Naive thymus-derived CD8-positive, alpha-beta T cell (primary cell): Measurements from ENCODE around the gene PTCSC3. TPM values are rescaled to one million over a fixed set of nuclear protein-coding genes. Genes with fewer than 3 reads are reported as not detected.
"Not testable (repeated sequence)": the region's sequence is repeated elsewhere in the genome, so short reads cannot be mapped to it uniquely, and the experiment has no call there.

Source experiments
- ATAC-seq, 2 donors: fragments of 150-1000 bp; cut with Tn5 transposase in 1 of 2; sonication (Bioruptor Pico), chemical (Tn5 transposase) in 1 of 2; 1 replicate in 1 of 2; 2 replicates in 1 of 2; pipeline ENCODE4 v1.10.0; 2021; ENCODE audit warnings: mild to moderate bottlenecking in 2 of 2, moderate library complexity in 2 of 2
- POLR2A ChIA-PET: fragments of 350-600 bp; sonication (Branson Sonifier 250); formaldehyde crosslinking; loops from one replicate; lab custom pipeline; 2021; ENCODE audit warnings: antibody characterized with exemption; lab: Charles Lee
- DNase-seq, 10 donors: peaks; one replicate each; pipeline versions ENCODE4 v3.0.0 to v3.0.0-alpha.2; 2020 to 2022
- H3K27ac Mint-ChIP-seq, 10 donors: one replicate each; pipeline ENCODE4 v1.8.0; 2020 to 2022; ENCODE audit warnings: mild to moderate bottlenecking in 10 of 10, mixed read lengths in 10 of 10, moderate library complexity in 4 of 10, inconsistent platforms in 1 of 10
- H3K27me3 Mint-ChIP-seq, 5 donors: one replicate each; pipeline ENCODE4 v1.8.0; 2021 to 2022; ENCODE audit warnings: mixed read lengths in 5 of 5
- H3K36me3 Mint-ChIP-seq, 3 donors: one replicate each; pipeline ENCODE4 v1.8.0; 2020 to 2022; ENCODE audit warnings: mixed read lengths in 3 of 3, mild to moderate bottlenecking in 2 of 3, inconsistent platforms in 1 of 3
- H3K4me1 Mint-ChIP-seq, 4 donors: one replicate each; pipeline ENCODE4 v1.8.0; 2021 to 2022; ENCODE audit warnings: mixed read lengths in 4 of 4
- H3K4me3 Mint-ChIP-seq, 10 donors: one replicate each; pipeline ENCODE4 v1.8.0; 2020 to 2022; ENCODE audit warnings: mild to moderate bottlenecking in 10 of 10, mixed read lengths in 10 of 10, moderate library complexity in 6 of 10, inconsistent platforms in 1 of 10
- H3K9me3 Mint-ChIP-seq, 9 donors: one replicate each; pipeline ENCODE4 v1.8.0; 2020 to 2022; ENCODE audit warnings: mixed read lengths in 9 of 9, mild to moderate bottlenecking in 3 of 9, inconsistent platforms in 1 of 9, moderate library complexity in 1 of 9
- polyA plus RNA-seq, 3 donors: library from polyadenylated mRNA; unstranded; fragments of 300-500 nt; fragmentation: Illumina TruSeq; gene quantifications; one replicate each; pipeline ENCODE4 v1.2.3, GENCODE V29; 2021
- total RNA-seq, 8 experiments: library from RNA in 2 of 8; stranded (reverse) in 2 of 8; gene quantifications; one replicate each; pipeline ENCODE4 v1.2.3 and lab custom pipeline; 2021 to 2026

The PTCSC3 gene
- total and polyA plus RNA-seq, 5 experiments from 2014 or later = not detected

- no peaks in the 10 kb centered on the region for H3K36me3 Mint-ChIP-seq
- H3K9me3 Mint-ChIP-seq = peaks cover 0 to 4% (median 0%) of the 10 kb centered on the region in 9 donors
- POLR2A ChIA-PET = no interaction called here
- ATAC-seq = no peak
- DNase-seq = no peak
- no peaks in the 10 kb centered on the region for H3K4me1 Mint-ChIP-seq
- H3K27ac Mint-ChIP-seq = no peak overlapping the region
- H3K4me3 Mint-ChIP-seq = no peak overlapping the region
- peaks cover 6 to 59% (median 16%) of the 10 kb centered on the region in 5 donors for H3K27me3 Mint-ChIP-seq
These were observed 13.1 kb downstream of the PTCSC3 start for GRCh38 chr14:36163451-36163850.

- peaks cover 0 to 9% (median 0%) of the 10 kb centered on the region in 9 donors for H3K9me3 Mint-ChIP-seq
- no peak overlapping the region for H3K27ac Mint-ChIP-seq
- DNase-seq = no peak
- no peaks in the 10 kb centered on the region for H3K4me1 Mint-ChIP-seq
- POLR2A ChIA-PET = no interaction called here
- no peaks in the 10 kb centered on the region for H3K36me3 Mint-ChIP-seq
- H3K27me3 Mint-ChIP-seq = peaks cover 6 to 49% (median 15%) of the 10 kb centered on the region in 5 donors
- no peak overlapping the region for H3K4me3 Mint-ChIP-seq
- no peak for ATAC-seq
These were observed 14.3 kb downstream of the PTCSC3 start for GRCh38 chr14:36162267-36162666.

GRCh38 chr14:36161776-36162175 is 14.7 kb downstream of the PTCSC3 start:
- Mint-ChIP-seq H3K4me3 (no peak overlapping the region), H3K4me1 (no peaks in the 10 kb centered on the region), H3K27me3 (peaks cover 6 to 49% (median 15%) of the 10 kb centered on the region in 5 donors), H3K9me3 (peaks cover 0 to 9% (median 2%) of the 10 kb centered on the region in 9 donors), H3K36me3 (no peaks in the 10 kb centered on the region), H3K27ac (no peak overlapping the region)
- POLR2A ChIA-PET = no interaction called here
- ATAC-seq = no peak
- DNase-seq = no peak

GRCh38 chr14:36151335-36151734 is 25.2 kb downstream of the PTCSC3 start:
- no peak for DNase-seq
- no peak for ATAC-seq
- Mint-ChIP-seq H3K27me3 (peaks cover 0 to 19% (median 0%) of the 10 kb centered on the region in 5 donors), H3K4me1 (no peaks in the 10 kb centered on the region), H3K4me3 (no peak overlapping the region), H3K27ac (no peak overlapping the region), H3K36me3 (peaks cover 0 to 21% (median 0%) of the 10 kb centered on the region in 3 donors), H3K9me3 (peaks cover 2 to 36% (median 14%) of the 10 kb centered on the region in 9 donors)
- POLR2A ChIA-PET = no interaction called here

GRCh38 chr14:36134038-36134437 is 42.5 kb downstream of the PTCSC3 start:
- Mint-ChIP-seq H3K4me1 (no peaks in the 10 kb centered on the region), H3K27me3 (peaks cover 2 to 15% (median 5%) of the 10 kb centered on the region in 5 donors), H3K27ac (no peak overlapping the region), H3K9me3 (peaks cover 0 to 6% (median 2%) of the 10 kb centered on the region in 9 donors), H3K36me3 (no peaks in the 10 kb centered on the region), H3K4me3 (no peak overlapping the region)
- DNase-seq = no peak
- no peak for ATAC-seq
- POLR2A ChIA-PET = no interaction called here

GRCh38 chr14:36132826-36133225 is 43.7 kb downstream of the PTCSC3 start:
- Mint-ChIP-seq H3K27ac (no peak overlapping the region), H3K4me3 (no peak overlapping the region), H3K27me3 (peaks cover 4 to 22% (median 12%) of the 10 kb centered on the region in 5 donors), H3K9me3 (peaks cover 0 to 11% (median 3%) of the 10 kb centered on the region in 9 donors), H3K36me3 (no peaks in the 10 kb centered on the region), H3K4me1 (no peaks in the 10 kb centered on the region)
- POLR2A ChIA-PET = no interaction called here
- DNase-seq (no peak), ATAC-seq (no peak)

- H3K4me3 Mint-ChIP-seq = no peak overlapping the region
- no peak for ATAC-seq
- H3K9me3 Mint-ChIP-seq = peaks cover 0 to 14% (median 3%) of the 10 kb centered on the region in 9 donors
- POLR2A ChIA-PET = no interaction called here
- DNase-seq = no peak
- H3K27ac Mint-ChIP-seq = no peak overlapping the region
- H3K36me3 Mint-ChIP-seq = no peaks in the 10 kb centered on the region
- no peaks in the 10 kb centered on the region for H3K4me1 Mint-ChIP-seq
- H3K27me3 Mint-ChIP-seq = peaks cover 8 to 36% (median 17%) of the 10 kb centered on the region in 5 donors
These were observed 46.3 kb downstream of the PTCSC3 start for GRCh38 chr14:36130186-36130585.

DNA sequence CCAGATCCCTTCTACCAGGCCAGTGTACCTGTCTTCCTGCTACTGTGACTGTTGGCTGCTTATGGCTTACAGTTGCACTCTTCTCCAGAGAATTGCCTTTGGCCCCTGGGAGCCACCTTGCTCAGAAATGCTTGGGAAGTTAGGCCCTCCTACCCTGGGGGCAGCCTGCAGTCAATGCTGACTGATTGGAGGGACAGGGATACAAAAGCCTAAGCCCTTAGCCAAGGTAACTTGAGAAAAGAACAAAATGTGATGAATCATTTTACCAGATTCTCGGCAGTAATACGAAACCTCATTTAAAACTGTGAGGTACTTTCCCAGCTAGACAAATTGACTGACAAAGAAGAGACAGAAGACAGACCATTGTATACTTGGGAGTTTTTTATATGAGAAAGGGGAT is 47.3 kb downstream of the PTCSC3 start:
- Mint-ChIP-seq H3K4me3 (no peak overlapping the region), H3K36me3 (no peaks in the 10 kb centered on the region), H3K4me1 (no peaks in the 10 kb centered on the region), H3K9me3 (peaks cover 0 to 15% (median 4%) of the 10 kb centered on the region in 9 donors), H3K27me3 (peaks cover 11 to 35% (median 23%) of the 10 kb centered on the region in 5 donors), H3K27ac (no peak overlapping the region)
- no peak for DNase-seq
- POLR2A ChIA-PET = no interaction called here
- ATAC-seq = no peak

- Mint-ChIP-seq H3K9me3 (peaks cover 0 to 3% (median 0%) of the 10 kb centered on the region in 9 donors), H3K4me1 (no peaks in the 10 kb centered on the region), H3K27me3 (peaks cover 5 to 40% (median 12%) of the 10 kb centered on the region in 5 donors), H3K27ac (peak overlapping the region in 1 of 10 donors; percentile 45), H3K4me3 (no peak overlapping the region), H3K36me3 (no peaks in the 10 kb centered on the region)
- DNase-seq = no peak
- POLR2A ChIA-PET = no interaction called here
- ATAC-seq = no peak
These were observed 63.2 kb downstream of the PTCSC3 start for GRCh38 chr14:36113341-36113740.

DNA sequence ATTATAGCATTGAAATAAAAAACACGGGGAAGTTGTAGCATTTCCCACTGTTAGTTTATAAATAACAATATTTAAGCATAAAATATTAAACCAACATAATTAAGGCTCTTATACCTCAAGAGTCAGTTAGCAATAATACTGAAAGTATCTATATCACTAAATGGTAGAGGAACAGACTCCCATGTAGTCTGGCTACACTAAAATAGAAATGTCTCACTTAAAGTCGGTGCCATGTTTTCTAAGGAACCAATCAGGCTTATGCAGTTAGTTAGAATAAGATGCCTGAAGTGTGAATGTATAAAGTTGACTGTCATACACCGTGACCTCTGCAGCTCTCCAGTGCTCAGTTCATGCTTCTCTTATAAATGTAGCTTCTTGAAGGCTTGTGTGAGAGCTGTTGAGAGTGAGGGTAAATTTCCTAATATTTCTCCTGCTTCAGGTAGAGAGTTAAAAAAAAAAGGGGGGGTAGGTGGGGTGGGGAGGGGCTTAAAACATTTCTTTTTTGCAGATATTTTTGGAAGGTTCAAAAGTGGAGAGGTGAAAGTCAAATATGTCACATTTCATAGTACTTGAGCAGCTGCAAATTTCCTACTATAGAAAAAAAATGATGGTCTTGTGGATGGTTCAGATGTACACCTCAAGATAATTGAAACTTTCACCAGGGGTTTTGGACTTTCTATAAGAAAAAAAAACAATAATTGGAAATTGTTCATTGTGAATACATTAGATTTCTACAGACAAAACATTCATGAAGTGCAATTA is 64.5 kb downstream of the PTCSC3 start:
- POLR2A ChIA-PET = no interaction called here
- DNase-seq = no peak
- Mint-ChIP-seq H3K4me3 (no peak overlapping the region), H3K4me1 (no peaks in the 10 kb centered on the region), H3K27ac (no peak overlapping the region), H3K27me3 (peaks cover 6 to 54% (median 12%) of the 10 kb centered on the region in 5 donors), H3K36me3 (no peaks in the 10 kb centered on the region), H3K9me3 (peaks cover 0 to 1% (median 0%) of the 10 kb centered on the region in 9 donors)
- ATAC-seq = no peak

GRCh38 chr14:36105401-36105800 is 71.1 kb downstream of the PTCSC3 start:
- Mint-ChIP-seq H3K27ac (no peak overlapping the region), H3K4me1 (no peaks in the 10 kb centered on the region), H3K4me3 (no peak overlapping the region), H3K27me3 (peaks cover 13 to 78% (median 20%) of the 10 kb centered on the region in 5 donors), H3K36me3 (no peaks in the 10 kb centered on the region), H3K9me3 (no peaks in the 10 kb centered on the region)
- POLR2A ChIA-PET = no interaction called here
- DNase-seq (no peak), ATAC-seq (no peak)

- H3K27ac Mint-ChIP-seq, H3K4me1 Mint-ChIP-seq, DNase-seq, H3K36me3 Mint-ChIP-seq, H3K4me3 Mint-ChIP-seq, ATAC-seq, H3K9me3 Mint-ChIP-seq, POLR2A ChIA-PET: not testable (repeated sequence)
- peaks cover 14 to 78% (median 25%) of the 10 kb centered on the region in 5 donors for H3K27me3 Mint-ChIP-seq
These were observed 72.3 kb downstream of the PTCSC3 start for GRCh38 chr14:36104258-36104657.

DNA sequence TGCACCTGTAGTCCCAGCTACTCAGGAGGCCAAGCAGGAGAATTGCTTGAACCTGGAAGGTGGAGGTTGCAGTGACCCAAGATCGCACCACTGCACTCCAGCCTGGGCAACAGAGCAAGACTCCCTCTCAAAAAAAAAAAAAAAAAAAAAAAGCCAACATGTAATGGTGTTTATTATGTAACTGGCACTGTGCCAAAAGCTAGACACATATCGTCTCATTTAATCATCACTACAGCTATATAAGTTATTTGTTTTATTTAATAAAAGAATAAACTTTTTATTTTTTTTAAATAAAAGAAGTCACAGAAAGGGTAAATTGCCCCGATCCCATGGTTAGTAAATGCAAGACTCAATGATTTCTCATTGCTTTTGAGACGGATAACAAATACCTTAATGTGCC is 76.9 kb downstream of the PTCSC3 start:
- DNase-seq (no peak), ATAC-seq (no peak)
- H3K36me3 Mint-ChIP-seq = peaks cover 0 to 2% (median 0%) of the 10 kb centered on the region in 3 donors
- POLR2A ChIA-PET = no interaction called here
- no peak overlapping the region for H3K4me3 Mint-ChIP-seq
- no peaks in the 10 kb centered on the region for H3K4me1 Mint-ChIP-seq
- H3K27ac Mint-ChIP-seq = no peak overlapping the region
- peaks cover 0 to 2% (median 0%) of the 10 kb centered on the region in 9 donors for H3K9me3 Mint-ChIP-seq
- peaks cover 14 to 64% (median 21%) of the 10 kb centered on the region in 5 donors for H3K27me3 Mint-ChIP-seq
